Hepatocyte (in vitro differentiated cells): ENCODE data around the gene SLC12A4.

Experiments
- CTCF ChIP-seq: fragments of 200-600 bp; sonication (generic); IDR thresholded peaks from 2 replicates; pipeline ENCODE4 v1.5.1; 2016; ENCODE audit warnings: antibody characterized with exemption, mild to moderate bottlenecking; ENCODE audit not compliant: poor library complexity
- EZH2 ChIP-seq: fragments of 200-600 bp; sonication (generic); IDR thresholded peaks from 2 replicates; pipeline ENCODE4 v1.6.1; 2016; ENCODE audit warnings: antibody characterized with exemption, mild to moderate bottlenecking, borderline replicate concordance
- EZH2phosphoT487 ChIP-seq: fragments of 200-600 bp; sonication (generic); IDR thresholded peaks from one replicate; pipeline ENCODE4 v1.6.1; 2018; ENCODE audit warnings: antibody characterized with exemption, mild to moderate bottlenecking, low read depth, moderate library complexity; ENCODE audit not compliant: unreplicated experiment, severe bottlenecking

GRCh38 chr16:67969254-67970039 lies 1.0 kb upstream of the SLC12A4 start:
- TF ChIP-seq CTCF: no peak
- no peak for TF ChIP-seq EZH2
- no peak for TF ChIP-seq EZH2phosphoT487
